HFF-Myc (cell line): ENCODE results near the gene DLG2.

Source experiments
- DNase-seq: peaks from one replicate; pipeline ENCODE4 v3.0.0-alpha.2; 2011; ENCODE audit warnings: low read depth; ENCODE audit errors: extremely low read depth
- H3K4me3 ChIP-seq: replicated peaks from 2 replicates; pipeline ENCODE4 v1.5.1; 2011; ENCODE audit warnings: low read depth, mild to moderate bottlenecking, control low read depth, low read length
- CTCF ChIP-seq: IDR thresholded peaks from 2 replicates; pipeline ENCODE4 v1.5.1; 2012; ENCODE audit warnings: mild to moderate bottlenecking, low read depth, low read length, control low read depth; ENCODE audit errors: missing control alignments

The DLG2 gene

GRCh38 chr11:85096939-85097338, 530.2 kb downstream of the DLG2 start:
- TF ChIP-seq CTCF = no peak
- DNase-seq = no peak
- H3K4me3 ChIP-seq = no peak overlapping the region

- DNase-seq = no peak
- TF ChIP-seq CTCF = no peak
- no peak overlapping the region for H3K4me3 ChIP-seq
Observed at GRCh38 chr11:85095239-85095638, 531.9 kb downstream of the DLG2 start.

GRCh38 chr11:85094795-85095194, 532.3 kb downstream of the DLG2 start:
- H3K4me3 ChIP-seq = no peak overlapping the region
- TF ChIP-seq CTCF = no peak
- DNase-seq = no peak

- no peak for TF ChIP-seq CTCF
- no peak overlapping the region for H3K4me3 ChIP-seq
- DNase-seq = no peak
Observed at GRCh38 chr11:85089654-85090053, 537.5 kb downstream of the DLG2 start.

- H3K4me3 ChIP-seq = no peak overlapping the region
- no peak for DNase-seq
- no peak for TF ChIP-seq CTCF
Observed at GRCh38 chr11:85088286-85088685, 538.9 kb downstream of the DLG2 start.

- no peak overlapping the region for H3K4me3 ChIP-seq
- no peak for DNase-seq
- no peak for TF ChIP-seq CTCF
Observed at GRCh38 chr11:85086504-85087284, 540.5 kb downstream of the DLG2 start.
